Gastrocnemius medialis (tissue), 4 donors: Measurements from ENCODE around the gene CEP170B. TPM values are rescaled to one million over a fixed set of nuclear protein-coding genes. Genes with fewer than 3 reads are reported as not detected.

Experiments used
- ATAC-seq, 2 donors: fragments of 150-250 bp; one replicate each; pipeline ENCODE4 v1.9.1; 2016
- DNase-seq, 2 donors: peaks; one replicate each; pipeline ENCODE4 v3.0.0-alpha.2; 2019
- H3K27ac ChIP-seq, 4 donors: fragments of 200-600 bp; sonication (generic); 1 replicate in 1 of 4; 2 replicates in 3 of 4; pipeline ENCODE4 v1.5.1; 2016 to 2018; ENCODE audit warnings: mild to moderate bottlenecking in 2 of 4, moderate library complexity in 1 of 4
- H3K27me3 ChIP-seq, 3 donors: fragments of 200-600 bp; sonication (generic) in 2 of 3; 1 replicate in 1 of 3; 2 replicates in 2 of 3; pipeline versions ENCODE4 v1.5.1 to v1.6.0; 2016 to 2019; ENCODE audit warnings: mild to moderate bottlenecking in 1 of 3, moderate library complexity in 1 of 3
- H3K36me3 ChIP-seq, 2 donors: fragments of 200-600 bp; sonication (generic) in 1 of 2; one replicate each; pipeline ENCODE4 v1.5.1; 2017 to 2018
- H3K4me1 ChIP-seq, 2 donors: fragments of 200-600 bp; sonication (generic) in 1 of 2; one replicate each; pipeline ENCODE4 v1.5.1; 2016 to 2017; ENCODE audit warnings: mild to moderate bottlenecking in 2 of 2
- H3K4me3 ChIP-seq, 4 donors: fragments of 200-600 bp; sonication (generic) in 3 of 4; 1 replicate in 1 of 4; 2 replicates in 3 of 4; pipeline ENCODE4 v1.5.1; 2016 to 2019; ENCODE audit warnings: mild to moderate bottlenecking in 2 of 4
- H3K9me3 ChIP-seq, 3 donors: fragments of 200-600 bp; sonication (generic) in 2 of 3; 1 replicate in 1 of 3; 2 replicates in 2 of 3; pipeline ENCODE4 v1.5.1; 2016 to 2019
- POLR2A ChIP-seq, 2 donors: fragments of 450-650 bp; IDR thresholded peaks; one replicate each; pipeline ENCODE4 v1.6.1; 2017; ENCODE audit warnings: antibody characterized with exemption in 2 of 2, mild to moderate bottlenecking in 2 of 2, moderate library complexity in 2 of 2
- in situ Hi-C, 4 donors: fragments of 200-750 bp; cut with MboI; loops; one replicate each; pipeline versions ENCODE4 v1.15.0 to v1.8.0; 2017; ENCODE audit warnings: low sequenced_read_pairs in 4 of 4
- intact Hi-C: fragments of 100-400 bp; cut with DNase I; formaldehyde crosslinking; loops from one replicate; pipeline ENCODE4 v1.15.1; 2023; ENCODE audit warnings: low total_unique reads
- total RNA-seq, 4 donors: library from RNA; depleted of rRNA; stranded (reverse); fragments of >200 nt; gene quantifications; one replicate each; pipeline versions ENCODE4 v1.1.0 to v1.2.3, GENCODE V29; 2016
- TF ChIP-seq, protein P1 (sequence below), 5 experiments: fragments of 450-650 bp in 3 of 5; fragments of 200-600 bp in 2 of 5; sonication (generic) in 2 of 5; IDR thresholded peaks in 4 of 5; conservative IDR thresholded peaks in 1 of 5; 1 replicate in 4 of 5; 2 replicates in 1 of 5; pipeline ENCODE4 v1.5.1; 2016 to 2019; ENCODE audit warnings: antibody characterized with exemption in 5 of 5, mild to moderate bottlenecking in 3 of 5, moderate library complexity in 3 of 5

CEP170B gene
- total RNA-seq, 4 donors from 2014 or later, result 4.5 to 13.0 (median 7.1) TPM

DNA sequence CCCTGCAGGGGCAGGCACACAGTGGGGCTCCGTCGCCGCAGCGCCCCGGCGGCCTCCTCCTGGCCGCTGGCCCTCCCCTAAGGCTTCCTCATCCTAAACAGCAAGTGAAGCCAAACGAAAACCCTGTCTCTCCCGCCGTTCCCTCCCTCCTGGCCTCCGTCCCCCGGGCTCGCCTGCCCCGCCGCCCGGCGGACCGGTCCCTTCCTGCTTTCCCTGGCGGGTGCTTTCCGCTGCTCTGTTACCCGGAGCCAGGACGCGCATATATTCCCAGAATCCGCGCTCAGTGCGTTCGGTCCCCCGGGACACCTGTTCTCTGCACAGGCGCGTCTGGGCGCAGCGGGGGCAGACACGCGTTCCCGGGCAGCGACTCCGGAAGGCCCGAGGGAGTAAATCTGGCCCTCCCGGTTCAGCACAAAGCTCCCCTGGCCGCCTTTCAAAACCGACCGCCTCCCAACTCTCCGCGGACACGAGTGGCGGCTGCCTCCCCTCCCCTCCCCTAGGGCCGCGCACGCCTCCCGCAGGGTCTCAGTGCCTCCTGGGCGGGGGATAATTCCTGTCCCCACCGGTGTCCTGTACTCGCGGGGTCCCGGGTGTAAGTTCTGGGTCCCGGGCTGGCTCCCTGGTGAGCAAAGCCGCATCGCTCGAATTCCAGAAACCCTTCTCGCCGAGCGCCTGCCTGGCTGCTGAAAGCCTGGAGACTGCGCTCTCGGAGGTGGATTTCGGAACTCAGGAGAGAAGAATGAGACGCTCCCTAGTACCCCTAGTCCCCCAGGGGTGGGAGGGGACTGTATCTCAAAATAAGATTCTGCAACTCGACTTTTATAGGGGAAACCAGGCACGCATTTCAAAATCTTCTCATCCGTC lies 21.4 kb upstream of the CEP170B start:
- Histone ChIP-seq H3K4me3 (peak overlapping the region; percentile 41 to 59 (median 44)), H3K4me1 (peaks cover 9 to 16% of the 10 kb centered on the region in 2 donors), H3K27me3 (peaks cover 37 to 52% (median 48%) of the 10 kb centered on the region in 3 donors), H3K27ac (no peak overlapping the region), H3K9me3 (no peaks in the 10 kb centered on the region), H3K36me3 (no peaks in the 10 kb centered on the region)
- ATAC-seq (no peak), DNase-seq (no peak)
- in situ Hi-C loops (no loop called here), intact Hi-C loops (no loop called here)
- no peak for TF ChIP-seq POLR2A (IDR thresholded peaks at IDR 0.05)
- TF ChIP-seq, protein P1, sequence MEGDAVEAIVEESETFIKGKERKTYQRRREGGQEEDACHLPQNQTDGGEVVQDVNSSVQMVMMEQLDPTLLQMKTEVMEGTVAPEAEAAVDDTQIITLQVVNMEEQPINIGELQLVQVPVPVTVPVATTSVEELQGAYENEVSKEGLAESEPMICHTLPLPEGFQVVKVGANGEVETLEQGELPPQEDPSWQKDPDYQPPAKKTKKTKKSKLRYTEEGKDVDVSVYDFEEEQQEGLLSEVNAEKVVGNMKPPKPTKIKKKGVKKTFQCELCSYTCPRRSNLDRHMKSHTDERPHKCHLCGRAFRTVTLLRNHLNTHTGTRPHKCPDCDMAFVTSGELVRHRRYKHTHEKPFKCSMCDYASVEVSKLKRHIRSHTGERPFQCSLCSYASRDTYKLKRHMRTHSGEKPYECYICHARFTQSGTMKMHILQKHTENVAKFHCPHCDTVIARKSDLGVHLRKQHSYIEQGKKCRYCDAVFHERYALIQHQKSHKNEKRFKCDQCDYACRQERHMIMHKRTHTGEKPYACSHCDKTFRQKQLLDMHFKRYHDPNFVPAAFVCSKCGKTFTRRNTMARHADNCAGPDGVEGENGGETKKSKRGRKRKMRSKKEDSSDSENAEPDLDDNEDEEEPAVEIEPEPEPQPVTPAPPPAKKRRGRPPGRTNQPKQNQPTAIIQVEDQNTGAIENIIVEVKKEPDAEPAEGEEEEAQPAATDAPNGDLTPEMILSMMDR (IDR thresholded peaks at IDR 0.05 in 4 of 5, conservative IDR thresholded peaks at IDR 0.05 in 1 of 5), result no peak

- H3K4me1 ChIP-seq, result peaks cover 9 to 16% of the 10 kb centered on the region in 2 donors
- no peaks in the 10 kb centered on the region for H3K36me3 ChIP-seq
- DNase-seq (no peak), ATAC-seq (no peak)
- TF ChIP-seq POLR2A (IDR thresholded peaks at IDR 0.05), result no peak
- TF ChIP-seq, protein P1 (IDR thresholded peaks at IDR 0.05 in 4 of 5, conservative IDR thresholded peaks at IDR 0.05 in 1 of 5), result no peak
- peak overlapping the region; percentile 41 to 59 (median 44) for H3K4me3 ChIP-seq
- intact Hi-C loops (no loop called here), in situ Hi-C loops (no loop called here)
- H3K27me3 ChIP-seq, result peaks cover 37 to 52% (median 48%) of the 10 kb centered on the region in 3 donors
- H3K27ac ChIP-seq, result no peak overlapping the region
- no peaks in the 10 kb centered on the region for H3K9me3 ChIP-seq
These were observed 20.6 kb upstream of the CEP170B start for GRCh38 chr14:104844306-104845032.

DNA sequence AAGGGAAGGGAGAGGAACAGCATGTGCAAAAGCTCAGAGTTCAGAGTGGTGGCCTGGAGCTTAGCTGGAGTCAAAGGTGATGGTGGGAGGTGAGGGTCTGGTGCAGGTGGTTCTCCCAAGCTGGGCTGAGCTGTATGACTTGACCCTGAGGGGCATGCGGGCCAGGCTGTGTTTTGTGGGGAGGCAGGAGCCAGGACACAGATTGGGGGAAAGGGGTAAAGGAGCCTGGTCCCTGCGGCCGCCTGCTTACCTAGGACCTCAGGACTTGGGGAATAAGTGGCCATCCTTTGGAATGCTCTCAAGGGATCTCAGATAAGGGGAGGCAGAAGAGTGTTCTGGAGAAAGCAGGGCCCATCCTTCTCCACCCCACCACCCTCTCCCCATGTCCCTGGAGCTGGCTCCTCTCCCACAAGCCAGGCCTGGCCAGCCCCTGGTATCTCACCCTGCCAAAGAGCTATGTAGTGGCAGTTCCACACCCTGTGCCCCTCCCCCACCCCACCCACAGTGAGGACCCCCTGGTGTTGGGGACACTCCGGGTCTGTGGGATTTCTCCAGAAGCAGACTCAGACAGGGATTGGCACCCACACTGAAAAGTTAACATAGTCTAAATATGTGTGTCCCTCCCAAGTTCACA lies 19.9 kb upstream of the CEP170B start:
- no peak for ATAC-seq
- intact Hi-C loops, result no loop called here

GRCh38 chr14:104845834-104846441 lies 19.1 kb upstream of the CEP170B start:
- H3K4me1 ChIP-seq, result peaks cover 9 to 16% of the 10 kb centered on the region in 2 donors
- H3K27me3 ChIP-seq, result peaks cover 37 to 57% (median 48%) of the 10 kb centered on the region in 3 donors
- in situ Hi-C loops, result no loop called here
- ATAC-seq (no peak), DNase-seq (no peak)
- no peaks in the 10 kb centered on the region for H3K36me3 ChIP-seq
- no peak overlapping the region for H3K4me3 ChIP-seq
- no peaks in the 10 kb centered on the region for H3K9me3 ChIP-seq
- H3K27ac ChIP-seq, result no peak overlapping the region
- TF ChIP-seq, protein P1 (IDR thresholded peaks at IDR 0.05 in 4 of 5, conservative IDR thresholded peaks at IDR 0.05 in 1 of 5), result no peak
- TF ChIP-seq POLR2A (IDR thresholded peaks at IDR 0.05), result no peak
- intact Hi-C loops, result no loop called here

More for the DNA sequence above, 19.9 kb upstream of the CEP170B start:
- Histone ChIP-seq H3K27me3 (peaks cover 37 to 52% (median 48%) of the 10 kb centered on the region in 3 donors), H3K4me1 (peaks cover 9 to 16% of the 10 kb centered on the region in 2 donors), H3K9me3 (no peaks in the 10 kb centered on the region), H3K27ac (no peak overlapping the region), H3K36me3 (no peaks in the 10 kb centered on the region), H3K4me3 (no peak overlapping the region)
- TF ChIP-seq, protein P1 (IDR thresholded peaks at IDR 0.05 in 4 of 5, conservative IDR thresholded peaks at IDR 0.05 in 1 of 5), result no peak
- no peak for TF ChIP-seq POLR2A (IDR thresholded peaks at IDR 0.05)
- in situ Hi-C loops, result no loop called here
- DNase-seq, result no peak
